Ishikawa (cell line): Measurements from ENCODE around the gene SYNDIG1.

ENCODE experiments used
- CEBPB ChIP-seq: IDR thresholded peaks from 2 replicates; pipeline ENCODE4 v1.6.1; 2012
- CREB1 ChIP-seq: IDR thresholded peaks from 2 replicates; pipeline ENCODE4 v1.6.1; 2012; ENCODE audit warnings: low read depth
- EGR1 ChIP-seq: IDR thresholded peaks from 2 replicates; pipeline ENCODE4 v1.6.1; 2012
- EP300 ChIP-seq: IDR thresholded peaks from 2 replicates; pipeline ENCODE4 v1.6.1; 2012; ENCODE audit warnings: borderline replicate concordance
- FOXM1 ChIP-seq: IDR thresholded peaks from 2 replicates; pipeline ENCODE4 v1.6.1; 2012; ENCODE audit warnings: low read depth, borderline replicate concordance
- MAX ChIP-seq: IDR thresholded peaks from 2 replicates; pipeline ENCODE4 v1.6.1; 2012
- NFIC ChIP-seq: IDR thresholded peaks from 2 replicates; pipeline ENCODE4 v1.6.1; 2012
- RAD21 ChIP-seq: IDR thresholded peaks from 2 replicates; pipeline ENCODE4 v1.6.1; 2012; ENCODE audit warnings: low read depth
- REST ChIP-seq: IDR thresholded peaks from 2 replicates; pipeline ENCODE4 v1.6.1; 2012; ENCODE audit warnings: low read depth, mild to moderate bottlenecking
- TAF1 ChIP-seq: IDR thresholded peaks from 2 replicates; pipeline ENCODE4 v1.6.1; 2012; ENCODE audit warnings: low read depth, mild to moderate bottlenecking
- TCF12 ChIP-seq: IDR thresholded peaks from 2 replicates; pipeline ENCODE4 v1.6.1; 2012; ENCODE audit warnings: low read depth
- TEAD4 ChIP-seq: IDR thresholded peaks from 2 replicates; pipeline ENCODE4 v1.6.1; 2012
- USF1 ChIP-seq: IDR thresholded peaks from 2 replicates; pipeline ENCODE4 v1.6.1; 2012
- YY1 ChIP-seq: IDR thresholded peaks from 2 replicates; pipeline ENCODE4 v1.6.1; 2012; ENCODE audit warnings: low read depth
- ZBTB7A ChIP-seq: IDR thresholded peaks from 2 replicates; pipeline ENCODE4 v1.6.1; 2012; ENCODE audit warnings: low read depth

Gene SYNDIG1

GRCh38 chr20:24587384-24588046 lies 118.1 kb downstream of the SYNDIG1 start:
- no peak for TF ChIP-seq EP300
- TF ChIP-seq NFIC, result no peak
- no peak for TF ChIP-seq EGR1
- TF ChIP-seq FOXM1, result no peak
- no peak for TF ChIP-seq TEAD4
- TF ChIP-seq RAD21, result no peak
- no peak for TF ChIP-seq MAX
- TF ChIP-seq CEBPB, result no peak
- TF ChIP-seq CREB1, result no peak
- TF ChIP-seq USF1, result no peak
- TF ChIP-seq REST, result no peak
- TF ChIP-seq TAF1, result no peak
- TF ChIP-seq TCF12, result no peak
- no peak for TF ChIP-seq ZBTB7A
- no peak for TF ChIP-seq YY1

- TF ChIP-seq TAF1 (no peak), EGR1 (no peak), RAD21 (no peak), REST (no peak), USF1 (no peak), CREB1 (no peak), ZBTB7A (no peak), YY1 (no peak)
These were observed 118.7 kb downstream of the SYNDIG1 start for GRCh38 chr20:24588047-24588635.

GRCh38 chr20:24588725-24589340 lies 119.4 kb downstream of the SYNDIG1 start:
- TF ChIP-seq CEBPB, result no peak
- TF ChIP-seq ZBTB7A, result no peak
- no peak for TF ChIP-seq FOXM1
- no peak for TF ChIP-seq EP300
- no peak for TF ChIP-seq YY1
- no peak for TF ChIP-seq MAX
- no peak for TF ChIP-seq TAF1
- TF ChIP-seq TCF12, result no peak
- TF ChIP-seq NFIC, result no peak
- TF ChIP-seq RAD21, result no peak
- TF ChIP-seq REST, result no peak
- no peak for TF ChIP-seq USF1
- TF ChIP-seq CREB1, result no peak
